ENCODE measurements around the gene PSMA8.

Gene PSMA8

DNA sequence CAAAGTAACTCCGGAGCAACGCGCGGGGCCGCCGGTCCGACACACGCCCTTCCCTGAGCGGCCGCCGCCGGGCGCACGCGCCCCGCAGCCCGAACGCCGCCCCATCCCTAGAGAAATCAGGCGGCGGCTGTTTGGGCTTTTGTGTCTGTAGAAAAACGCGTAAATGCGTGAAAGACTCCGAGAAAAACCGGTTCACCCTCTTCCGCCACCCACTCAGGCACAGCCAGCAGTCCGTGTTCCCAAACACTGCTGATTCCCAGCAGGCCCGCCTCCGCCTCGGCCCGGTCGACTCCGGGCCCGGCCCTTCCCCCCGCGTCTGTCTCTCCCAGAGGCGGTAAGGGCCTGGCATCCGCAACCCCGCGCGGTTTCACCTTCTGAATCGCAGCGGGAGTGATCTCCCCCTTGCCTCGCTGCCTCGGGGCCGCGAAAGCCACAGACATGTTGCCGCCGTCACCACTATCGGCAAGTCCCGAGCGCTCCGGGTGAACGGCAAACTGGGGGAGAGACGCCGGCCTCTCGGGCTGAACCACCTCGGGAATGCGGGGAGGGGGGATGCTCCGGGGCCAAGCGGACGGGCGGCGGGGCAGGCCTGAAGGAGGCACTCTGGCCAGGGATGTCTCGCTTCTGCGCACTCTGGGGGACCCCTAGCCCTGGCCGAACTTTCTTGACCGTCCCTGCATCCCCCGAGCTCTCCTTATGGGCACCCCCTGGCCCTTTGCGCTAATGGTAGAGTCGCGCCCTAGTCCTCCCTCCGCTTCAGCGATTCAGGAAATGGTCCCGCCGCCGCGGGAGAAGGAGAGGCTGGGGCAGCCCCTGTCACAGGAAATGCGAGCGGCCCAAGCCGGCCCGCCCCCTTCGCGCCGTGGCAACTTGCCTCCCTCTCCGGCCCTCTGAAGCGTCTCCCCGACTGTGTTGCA is 43.3 kb upstream of the PSMA8 start, which contains the start of gene SS18:
TSS of gene SS18 (minus strand) at position 484 of the 917 bp plus-strand sequence. CDS start at position 440, 44 bp downstream.
- peaks cover 33% of the 10 kb centered on the region for H3K4me1 Mint-ChIP-seq
- peak within 1 kb of the TSS; percentile 97 for H3K4me3 Mint-ChIP-seq
- peak; percentile 92 for DNase-seq
- TF ChIP-seq, protein P1, sequence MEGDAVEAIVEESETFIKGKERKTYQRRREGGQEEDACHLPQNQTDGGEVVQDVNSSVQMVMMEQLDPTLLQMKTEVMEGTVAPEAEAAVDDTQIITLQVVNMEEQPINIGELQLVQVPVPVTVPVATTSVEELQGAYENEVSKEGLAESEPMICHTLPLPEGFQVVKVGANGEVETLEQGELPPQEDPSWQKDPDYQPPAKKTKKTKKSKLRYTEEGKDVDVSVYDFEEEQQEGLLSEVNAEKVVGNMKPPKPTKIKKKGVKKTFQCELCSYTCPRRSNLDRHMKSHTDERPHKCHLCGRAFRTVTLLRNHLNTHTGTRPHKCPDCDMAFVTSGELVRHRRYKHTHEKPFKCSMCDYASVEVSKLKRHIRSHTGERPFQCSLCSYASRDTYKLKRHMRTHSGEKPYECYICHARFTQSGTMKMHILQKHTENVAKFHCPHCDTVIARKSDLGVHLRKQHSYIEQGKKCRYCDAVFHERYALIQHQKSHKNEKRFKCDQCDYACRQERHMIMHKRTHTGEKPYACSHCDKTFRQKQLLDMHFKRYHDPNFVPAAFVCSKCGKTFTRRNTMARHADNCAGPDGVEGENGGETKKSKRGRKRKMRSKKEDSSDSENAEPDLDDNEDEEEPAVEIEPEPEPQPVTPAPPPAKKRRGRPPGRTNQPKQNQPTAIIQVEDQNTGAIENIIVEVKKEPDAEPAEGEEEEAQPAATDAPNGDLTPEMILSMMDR (IDR thresholded peaks at IDR 0.05): no peak
- no peaks in the 10 kb centered on the region for H3K9me3 Mint-ChIP-seq
- peaks cover 16% of the 10 kb centered on the region for H3K36me3 Mint-ChIP-seq (ENCODE audit: low read depth)
- peak within 1 kb of the TSS; percentile 99 for H3K27ac Mint-ChIP-seq
- peaks cover 3% of the 10 kb centered on the region for H3K27me3 Mint-ChIP-seq (ENCODE audit: low read depth, poor library complexity)

GRCh38 chr18:26091047-26091630 is 42.5 kb upstream of the PSMA8 start:
- Mint-ChIP-seq H3K9me3 (peaks cover under 1% of the 10 kb centered on the region), H3K27me3 (ENCODE audit: low read depth, poor library complexity) (peaks cover 3% of the 10 kb centered on the region), H3K4me1 (peaks cover 33% of the 10 kb centered on the region), H3K4me3 (peak overlapping the region; percentile 97), H3K27ac (peak overlapping the region; percentile 99), H3K36me3 (ENCODE audit: low read depth) (peaks cover 9% of the 10 kb centered on the region)
- DNase-seq: no peak
- TF ChIP-seq, protein P1 (IDR thresholded peaks at IDR 0.05): no peak

DNA sequence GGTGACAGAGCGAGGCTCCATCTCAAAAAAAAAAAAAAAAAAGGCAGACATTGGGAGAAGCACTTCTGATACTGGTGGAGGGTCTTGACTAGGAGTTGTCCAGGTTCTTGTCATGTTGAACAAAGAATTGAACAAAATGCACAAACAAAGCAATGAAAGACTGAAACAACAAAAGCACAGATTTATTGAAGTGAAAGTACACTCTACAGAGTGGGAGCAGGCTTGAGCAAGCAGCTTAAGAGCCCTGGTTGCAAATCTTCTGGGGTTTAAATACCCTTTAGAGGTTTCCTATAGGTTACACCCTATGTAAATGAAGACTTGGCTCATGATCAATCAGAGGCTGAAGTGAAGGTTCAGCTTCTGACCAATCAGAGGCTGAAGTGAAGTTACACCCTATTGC is 36.8 kb upstream of the PSMA8 start:
- H3K36me3 Mint-ChIP-seq (ENCODE audit: low read depth): no peaks in the 10 kb centered on the region
- TF ChIP-seq, protein P1 (IDR thresholded peaks at IDR 0.05): no peak
- DNase-seq: no peak
- no peak overlapping the region for H3K4me3 Mint-ChIP-seq
- peaks cover 21% of the 10 kb centered on the region for H3K9me3 Mint-ChIP-seq
- H3K27me3 Mint-ChIP-seq (ENCODE audit: low read depth, poor library complexity): peaks cover 7% of the 10 kb centered on the region
- H3K27ac Mint-ChIP-seq: no peak overlapping the region
- H3K4me1 Mint-ChIP-seq: no peaks in the 10 kb centered on the region

DNA sequence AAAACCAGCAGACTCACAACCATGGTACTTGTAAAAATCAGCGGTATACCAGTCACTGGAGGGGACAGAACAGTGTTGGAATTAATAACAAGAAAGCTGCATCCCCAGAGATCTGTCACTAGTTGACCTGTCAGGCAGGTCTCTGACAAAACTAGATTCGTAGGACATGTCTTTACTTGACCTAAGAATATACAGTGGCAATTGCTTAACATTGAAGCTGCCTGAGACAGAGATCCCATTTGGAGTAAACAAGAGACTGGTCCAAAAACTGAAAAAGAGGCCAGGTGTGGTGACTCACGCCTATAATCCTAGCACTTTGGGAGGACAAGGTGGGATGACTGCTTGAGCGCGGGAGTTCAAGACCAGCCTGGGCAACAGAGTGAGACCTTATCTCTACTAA is 36.1 kb upstream of the PSMA8 start:
- peaks cover 10% of the 10 kb centered on the region for H3K27me3 Mint-ChIP-seq (ENCODE audit: low read depth, poor library complexity)
- no peak for DNase-seq
- no peaks in the 10 kb centered on the region for H3K36me3 Mint-ChIP-seq (ENCODE audit: low read depth)
- H3K4me1 Mint-ChIP-seq: no peaks in the 10 kb centered on the region
- H3K4me3 Mint-ChIP-seq: no peak overlapping the region
- TF ChIP-seq, protein P1 (IDR thresholded peaks at IDR 0.05): no peak
- H3K27ac Mint-ChIP-seq: no peak overlapping the region
- H3K9me3 Mint-ChIP-seq: peaks cover 23% of the 10 kb centered on the region

- TF ChIP-seq, protein P1 (IDR thresholded peaks at IDR 0.05): no peak
- peak; percentile 15 for DNase-seq
- Mint-ChIP-seq H3K27ac (no peak overlapping the region), H3K27me3 (ENCODE audit: low read depth, poor library complexity) (peaks cover 6% of the 10 kb centered on the region), H3K4me1 (no peaks in the 10 kb centered on the region), H3K9me3 (peaks cover 17% of the 10 kb centered on the region), H3K36me3 (ENCODE audit: low read depth) (no peaks in the 10 kb centered on the region), H3K4me3 (no peak overlapping the region)
These were observed 30.1 kb upstream of the PSMA8 start for GRCh38 chr18:26103579-26103978.
